Muscle layer of duodenum (tissue), 2 donors: ENCODE results near the gene ABCC1.
"Not testable (repeated sequence)": the region's sequence is repeated elsewhere in the genome, so short reads cannot be mapped to it uniquely, and the experiment has no call there.

ENCODE experiments used
- H3K27ac ChIP-seq: one replicate; pipeline ENCODE4 v1.7.0; 2013; ENCODE audit warnings: mild to moderate bottlenecking, low read length
- H3K27me3 ChIP-seq: one replicate; pipeline ENCODE4 v1.7.0; 2013; ENCODE audit warnings: low read depth, mild to moderate bottlenecking, control low read depth, low read length
- H3K36me3 ChIP-seq, 2 donors: one replicate each; pipeline ENCODE4 v1.7.0; 2013; ENCODE audit warnings: low read length in 2 of 2, control low read depth in 1 of 2, mild to moderate bottlenecking in 1 of 2; ENCODE audit not compliant: insufficient read depth in 2 of 2, control insufficient read depth in 1 of 2
- H3K4me1 ChIP-seq, 2 donors: one replicate each; pipeline ENCODE4 v1.7.0; 2013; ENCODE audit warnings: low read length in 2 of 2, mild to moderate bottlenecking in 2 of 2, control low read depth in 1 of 2, moderate library complexity in 1 of 2; ENCODE audit not compliant: insufficient read depth in 2 of 2, control insufficient read depth in 1 of 2
- H3K4me3 ChIP-seq, 2 donors: one replicate each; pipeline ENCODE4 v1.7.0; 2013; ENCODE audit warnings: low read length in 2 of 2, low read depth in 1 of 2, mild to moderate bottlenecking in 1 of 2
- H3K9me3 ChIP-seq, 2 donors: one replicate each; pipeline ENCODE4 v1.7.0; 2013; ENCODE audit warnings: low read length in 2 of 2, control low read depth in 1 of 2, mild to moderate bottlenecking in 1 of 2; ENCODE audit not compliant: control insufficient read depth in 1 of 2
- donor health status: healthy.

Gene ABCC1

DNA sequence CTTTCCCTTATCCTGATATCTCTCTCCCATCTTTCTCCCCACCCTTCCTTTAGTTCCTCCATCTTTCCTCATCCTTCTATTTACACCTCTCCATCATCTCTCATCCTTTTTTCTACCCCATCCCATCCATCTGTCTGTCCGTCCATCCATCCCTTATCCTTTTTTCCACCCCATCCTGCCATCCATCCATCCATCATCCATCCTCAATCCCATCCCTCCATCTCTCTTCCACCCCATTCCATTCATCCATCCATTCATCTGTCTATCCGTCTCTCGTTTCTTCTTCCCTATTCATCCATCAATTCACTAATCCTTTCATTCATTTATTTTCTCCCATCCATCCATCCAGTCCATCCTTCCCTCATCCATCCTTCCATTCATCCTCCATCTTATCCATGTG lies 205.8 kb downstream of the ABCC1 start:
- Histone ChIP-seq H3K9me3 (peaks cover 0 to 19% of the 10 kb centered on the region in 2 donors), H3K4me1 (peaks cover 0 to 9% of the 10 kb centered on the region in 2 donors), H3K27ac (no peak overlapping the region), H3K27me3 (no peaks in the 10 kb centered on the region), H3K4me3 (no peak overlapping the region), H3K36me3 (peaks cover 0 to 3% of the 10 kb centered on the region in 2 donors)

GRCh38 chr16:16157166-16157565 lies 207.8 kb downstream of the ABCC1 start:
- Histone ChIP-seq H3K27ac (no peak overlapping the region), H3K36me3 (peaks cover 0 to 3% of the 10 kb centered on the region in 2 donors), H3K27me3 (no peaks in the 10 kb centered on the region), H3K4me1 (no peaks in the 10 kb centered on the region), H3K4me3 (no peak overlapping the region), H3K9me3 (peaks cover 0 to 19% of the 10 kb centered on the region in 2 donors)

DNA sequence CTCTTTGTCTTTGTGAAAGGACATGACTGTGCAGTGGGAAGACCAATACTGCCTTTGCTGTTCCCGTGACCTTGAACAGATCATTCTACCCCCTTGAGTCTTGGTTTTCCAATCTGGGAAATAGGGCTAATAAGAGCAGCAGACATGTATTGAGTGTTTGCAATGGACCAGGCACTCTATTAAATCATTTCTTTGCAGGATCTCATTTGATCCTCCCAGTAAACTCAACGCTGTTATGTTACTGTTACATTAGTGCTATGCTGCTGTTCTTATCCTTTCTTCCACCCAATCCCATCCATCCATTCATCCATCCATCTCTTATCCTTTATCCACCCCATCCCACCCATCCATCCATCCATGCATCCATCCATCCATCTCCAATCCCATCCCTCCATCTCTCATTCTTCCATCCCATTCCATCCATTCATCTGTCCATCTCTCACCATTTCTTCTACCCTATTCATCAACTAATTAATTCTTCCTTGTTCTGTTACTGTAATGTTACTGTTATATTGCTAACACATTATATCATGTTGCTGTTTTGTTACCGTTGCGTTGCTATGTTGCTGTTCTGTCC lies 208.8 kb downstream of the ABCC1 start:
- Histone ChIP-seq H3K27ac (no peak overlapping the region), H3K27me3 (no peaks in the 10 kb centered on the region), H3K4me1 (no peaks in the 10 kb centered on the region), H3K36me3 (peaks cover 0 to 3% of the 10 kb centered on the region in 2 donors), H3K9me3 (peaks cover 0 to 19% of the 10 kb centered on the region in 2 donors), H3K4me3 (no peak overlapping the region)

DNA sequence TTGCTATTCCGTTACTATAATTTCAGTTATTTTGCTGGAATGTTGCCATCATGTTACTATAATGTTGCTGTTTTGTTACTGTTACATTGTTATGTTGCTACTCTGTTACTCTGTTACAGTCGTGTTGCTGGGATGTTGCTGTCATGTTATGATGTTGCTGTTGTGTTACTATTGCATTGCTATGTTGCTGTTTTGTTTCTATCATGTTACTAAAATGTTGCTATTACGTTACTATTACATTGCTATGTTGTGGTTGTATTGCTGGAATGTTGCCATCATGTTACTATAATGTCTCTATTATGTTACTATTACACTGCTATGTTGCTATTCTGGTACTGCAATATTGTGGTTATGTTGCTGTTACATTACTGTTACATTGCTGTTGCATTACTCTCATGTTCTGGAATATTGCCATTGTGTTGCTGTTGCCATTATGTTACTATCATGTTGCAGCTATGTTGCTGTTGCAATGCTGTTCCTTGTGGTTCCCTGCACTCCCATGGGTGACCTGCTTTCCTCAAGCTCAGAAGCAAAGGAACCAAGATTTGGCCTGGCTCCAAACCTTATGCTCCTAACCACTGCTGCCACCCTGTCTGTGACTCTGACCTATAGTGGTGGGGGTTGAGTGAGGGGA lies 209.4 kb downstream of the ABCC1 start:
- Histone ChIP-seq H3K4me1 (no peaks in the 10 kb centered on the region), H3K9me3 (peaks cover 0 to 19% of the 10 kb centered on the region in 2 donors), H3K27me3 (no peaks in the 10 kb centered on the region), H3K27ac (no peak overlapping the region), H3K36me3 (peaks cover 0 to 3% of the 10 kb centered on the region in 2 donors), H3K4me3 (peak overlapping the region in 1 of 2 donors; percentile 10)

- Histone ChIP-seq H3K27me3 (no peaks in the 10 kb centered on the region), H3K4me3 (peak overlapping the region in 1 of 2 donors; percentile 10), H3K4me1 (no peaks in the 10 kb centered on the region), H3K27ac (no peak overlapping the region), H3K36me3 (peaks cover 0 to 3% of the 10 kb centered on the region in 2 donors), H3K9me3 (peaks cover 0 to 19% of the 10 kb centered on the region in 2 donors)
These were observed 210.2 kb downstream of the ABCC1 start for GRCh38 chr16:16159662-16160061.

DNA sequence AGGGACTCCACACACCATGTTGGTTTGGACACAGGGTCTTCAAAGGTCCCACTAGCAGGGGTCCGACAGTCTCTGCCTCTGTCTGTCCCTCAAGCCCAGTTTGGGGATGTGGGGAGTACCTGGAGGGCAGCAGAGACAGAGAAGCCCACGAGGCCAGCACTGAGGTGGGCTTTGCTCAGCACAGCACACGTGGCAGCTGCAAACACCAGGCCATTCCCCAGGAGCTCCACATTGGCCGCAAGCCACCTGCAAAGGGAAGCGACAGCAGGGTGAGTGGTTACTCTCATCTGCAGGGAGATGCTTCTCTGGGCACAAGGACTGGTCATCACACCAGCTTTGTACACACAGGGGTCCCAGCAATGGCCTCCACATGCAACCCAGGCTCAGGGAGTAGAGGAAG lies 211.9 kb downstream of the ABCC1 start:
- H3K27me3 ChIP-seq: no peaks in the 10 kb centered on the region
- no peak overlapping the region for H3K4me3 ChIP-seq
- H3K4me1 ChIP-seq: no peaks in the 10 kb centered on the region
- H3K9me3 ChIP-seq: peaks cover 0 to 19% of the 10 kb centered on the region in 2 donors
- no peak overlapping the region for H3K27ac ChIP-seq
- peaks cover 0 to 3% of the 10 kb centered on the region in 2 donors for H3K36me3 ChIP-seq

DNA sequence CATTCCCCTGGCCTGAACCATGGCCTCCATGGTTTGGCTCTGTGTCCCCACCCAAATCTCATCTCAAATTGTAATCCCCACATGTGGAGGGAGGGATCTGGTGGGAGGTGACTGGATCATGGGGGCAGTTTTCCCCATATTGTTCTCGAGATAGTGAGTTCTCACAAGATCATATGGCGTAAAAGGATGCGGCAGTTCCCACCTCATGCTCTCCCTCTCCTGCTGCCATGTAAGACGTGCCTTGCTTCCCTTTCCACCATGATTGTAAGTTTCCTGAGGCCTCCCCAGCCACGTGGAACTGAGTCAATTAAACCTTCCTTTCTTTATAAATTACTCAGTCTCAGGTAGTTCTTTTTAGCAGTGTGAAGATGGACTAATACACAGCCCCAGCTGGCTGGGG lies 212.4 kb downstream of the ABCC1 start:
- not testable (repeated sequence) for H3K4me1 ChIP-seq, H3K27ac ChIP-seq, H3K4me3 ChIP-seq, H3K36me3 ChIP-seq, H3K27me3 ChIP-seq
- H3K9me3 ChIP-seq: peaks cover 0 to 19% of the 10 kb centered on the region in 2 donors

DNA sequence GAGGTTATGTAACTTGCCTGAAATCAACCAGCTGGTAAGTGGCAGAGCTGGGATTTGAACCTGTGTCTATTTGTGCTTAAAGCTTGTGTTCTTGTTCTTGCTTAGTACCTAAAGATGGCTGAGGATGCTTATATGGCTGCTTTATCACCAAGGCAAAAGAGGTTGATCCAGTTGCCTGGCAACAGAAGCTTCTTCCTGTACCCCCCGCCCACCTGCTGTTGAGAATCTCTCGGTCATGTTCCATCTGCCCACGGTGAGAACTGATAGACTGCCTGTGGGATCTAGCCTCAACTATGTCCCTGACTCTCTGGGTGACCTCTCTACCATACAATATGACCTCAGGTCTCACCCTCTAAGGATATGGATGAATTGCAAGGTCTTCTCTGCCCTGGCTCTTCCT lies 213.2 kb downstream of the ABCC1 start:
- H3K27ac ChIP-seq: no peak overlapping the region

GRCh38 chr16:16163109-16163508 lies 213.7 kb downstream of the ABCC1 start:
- no peaks in the 10 kb centered on the region for H3K27me3 ChIP-seq
- H3K4me3 ChIP-seq: no peak overlapping the region
- H3K9me3 ChIP-seq: peaks cover 0 to 18% of the 10 kb centered on the region in 2 donors
- no peak overlapping the region for H3K27ac ChIP-seq
- no peaks in the 10 kb centered on the region for H3K4me1 ChIP-seq
- peaks cover 0 to 3% of the 10 kb centered on the region in 2 donors for H3K36me3 ChIP-seq

More for the DNA sequence above, 213.2 kb downstream of the ABCC1 start:
- no peak overlapping the region for H3K4me3 ChIP-seq
- H3K27me3 ChIP-seq: no peaks in the 10 kb centered on the region
- peaks cover 0 to 19% of the 10 kb centered on the region in 2 donors for H3K9me3 ChIP-seq
- H3K4me1 ChIP-seq: no peaks in the 10 kb centered on the region
- H3K36me3 ChIP-seq: peaks cover 0 to 3% of the 10 kb centered on the region in 2 donors

- Histone ChIP-seq H3K9me3 (peaks cover 0 to 14% of the 10 kb centered on the region in 2 donors), H3K4me3 (no peak overlapping the region), H3K4me1 (no peaks in the 10 kb centered on the region), H3K27ac (no peak overlapping the region), H3K36me3 (peaks cover 0 to 3% of the 10 kb centered on the region in 2 donors), H3K27me3 (no peaks in the 10 kb centered on the region)
These were observed 214.2 kb downstream of the ABCC1 start for GRCh38 chr16:16163571-16163970.

GRCh38 chr16:16164243-16164642 lies 214.8 kb downstream of the ABCC1 start:
- Histone ChIP-seq H3K4me1 (no peaks in the 10 kb centered on the region), H3K4me3 (no peak overlapping the region), H3K27me3 (no peaks in the 10 kb centered on the region), H3K9me3 (peaks cover 0 to 7% of the 10 kb centered on the region in 2 donors), H3K36me3 (peaks cover 0 to 2% of the 10 kb centered on the region in 2 donors), H3K27ac (no peak overlapping the region)
